Upper lobe of left lung (tissue), 4 donors: Measurements from ENCODE around the gene DLL1.

ENCODE experiments used
- POLR2A ChIP-seq, 4 donors: fragments of 450-650 bp; IDR thresholded peaks; one replicate each; pipeline ENCODE4 v1.5.1; 2016 to 2017; ENCODE audit warnings: antibody characterized with exemption in 4 of 4, mild to moderate bottlenecking in 2 of 4
- POLR2AphosphoS5 ChIP-seq, 2 donors: sonication (generic); formaldehyde crosslinking; IDR thresholded peaks; one replicate each; pipeline ENCODE4 v1.5.1; 2017; ENCODE audit warnings: antibody characterized with exemption in 2 of 2
- TF ChIP-seq, protein P1 (sequence below), 6 experiments: fragments of 450-650 bp in 4 of 6; fragments of 200-600 bp in 2 of 6; sonication (generic) in 2 of 6; IDR thresholded peaks; one replicate each; pipeline ENCODE4 v1.5.1; 2016 to 2019; ENCODE audit warnings: antibody characterized with exemption in 6 of 6

DNA sequence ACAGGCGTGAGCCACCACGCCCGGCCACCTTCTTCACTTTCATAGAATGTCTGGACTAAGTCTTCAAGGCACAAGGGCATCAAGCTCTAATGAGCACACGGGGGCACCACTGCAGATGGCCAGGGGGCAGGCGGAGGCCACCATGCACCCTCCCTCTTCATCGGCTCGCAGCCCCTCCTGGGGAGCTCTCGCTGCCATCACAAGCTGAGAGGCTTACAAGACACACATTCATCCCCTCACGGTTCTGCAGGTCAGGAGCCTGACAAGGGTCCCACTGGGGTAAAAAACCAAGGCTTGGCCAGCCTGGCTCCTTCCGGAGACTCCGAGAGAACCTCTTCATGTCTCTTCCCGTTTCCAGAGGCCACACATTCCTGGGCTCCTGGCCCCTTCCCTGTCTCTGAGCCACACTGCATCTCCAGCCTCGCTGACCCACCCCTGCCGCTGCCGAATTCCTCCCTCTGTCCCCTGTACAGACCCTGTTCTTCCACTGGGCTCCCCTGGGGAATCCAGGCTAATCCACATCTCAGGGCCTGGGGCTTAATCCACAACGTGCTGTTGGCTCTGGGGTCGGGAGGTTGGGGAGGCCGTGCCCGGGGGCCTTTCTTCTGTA, 19.8 kb downstream of the DLL1 start:
- TF ChIP-seq, protein P1, sequence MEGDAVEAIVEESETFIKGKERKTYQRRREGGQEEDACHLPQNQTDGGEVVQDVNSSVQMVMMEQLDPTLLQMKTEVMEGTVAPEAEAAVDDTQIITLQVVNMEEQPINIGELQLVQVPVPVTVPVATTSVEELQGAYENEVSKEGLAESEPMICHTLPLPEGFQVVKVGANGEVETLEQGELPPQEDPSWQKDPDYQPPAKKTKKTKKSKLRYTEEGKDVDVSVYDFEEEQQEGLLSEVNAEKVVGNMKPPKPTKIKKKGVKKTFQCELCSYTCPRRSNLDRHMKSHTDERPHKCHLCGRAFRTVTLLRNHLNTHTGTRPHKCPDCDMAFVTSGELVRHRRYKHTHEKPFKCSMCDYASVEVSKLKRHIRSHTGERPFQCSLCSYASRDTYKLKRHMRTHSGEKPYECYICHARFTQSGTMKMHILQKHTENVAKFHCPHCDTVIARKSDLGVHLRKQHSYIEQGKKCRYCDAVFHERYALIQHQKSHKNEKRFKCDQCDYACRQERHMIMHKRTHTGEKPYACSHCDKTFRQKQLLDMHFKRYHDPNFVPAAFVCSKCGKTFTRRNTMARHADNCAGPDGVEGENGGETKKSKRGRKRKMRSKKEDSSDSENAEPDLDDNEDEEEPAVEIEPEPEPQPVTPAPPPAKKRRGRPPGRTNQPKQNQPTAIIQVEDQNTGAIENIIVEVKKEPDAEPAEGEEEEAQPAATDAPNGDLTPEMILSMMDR (IDR thresholded peaks at IDR 0.05) = no peak
- no peak for TF ChIP-seq POLR2AphosphoS5 (IDR thresholded peaks at IDR 0.05)
- no peak for TF ChIP-seq POLR2A (IDR thresholded peaks at IDR 0.05)
